NCI-H2029 (cell line): ENCODE data around the gene CTSE.
"Not testable (repeated sequence)": the region's sequence is repeated elsewhere in the genome, so short reads cannot be mapped to it uniquely, and the experiment has no call there.

Source experiments
- DNase-seq: peaks from one replicate; lab custom pipeline; 2025; lab: John Stamatoyannopoulos, UW

Gene CTSE

DNA sequence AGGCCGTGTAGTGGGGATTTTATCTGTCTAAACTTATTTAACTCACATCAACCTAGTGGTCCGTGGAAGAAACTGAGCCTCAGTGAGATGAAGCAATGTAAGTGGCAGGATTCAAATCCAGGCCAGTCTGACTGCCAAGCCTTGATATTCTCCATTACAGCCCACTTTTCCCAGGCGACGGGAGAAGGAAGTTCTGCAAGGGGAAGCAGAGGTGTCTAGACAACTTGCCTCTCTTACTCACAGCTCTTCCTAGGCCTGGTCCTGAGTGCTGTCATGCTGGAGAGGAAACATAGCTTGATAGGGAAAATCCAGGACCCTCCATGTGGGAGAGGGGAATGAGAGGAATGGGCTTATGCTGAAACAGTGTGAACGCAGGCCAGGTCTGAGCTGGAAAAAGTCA lies 9.1 kb downstream of the CTSE start:
- DNase-seq, result no peak

DNA sequence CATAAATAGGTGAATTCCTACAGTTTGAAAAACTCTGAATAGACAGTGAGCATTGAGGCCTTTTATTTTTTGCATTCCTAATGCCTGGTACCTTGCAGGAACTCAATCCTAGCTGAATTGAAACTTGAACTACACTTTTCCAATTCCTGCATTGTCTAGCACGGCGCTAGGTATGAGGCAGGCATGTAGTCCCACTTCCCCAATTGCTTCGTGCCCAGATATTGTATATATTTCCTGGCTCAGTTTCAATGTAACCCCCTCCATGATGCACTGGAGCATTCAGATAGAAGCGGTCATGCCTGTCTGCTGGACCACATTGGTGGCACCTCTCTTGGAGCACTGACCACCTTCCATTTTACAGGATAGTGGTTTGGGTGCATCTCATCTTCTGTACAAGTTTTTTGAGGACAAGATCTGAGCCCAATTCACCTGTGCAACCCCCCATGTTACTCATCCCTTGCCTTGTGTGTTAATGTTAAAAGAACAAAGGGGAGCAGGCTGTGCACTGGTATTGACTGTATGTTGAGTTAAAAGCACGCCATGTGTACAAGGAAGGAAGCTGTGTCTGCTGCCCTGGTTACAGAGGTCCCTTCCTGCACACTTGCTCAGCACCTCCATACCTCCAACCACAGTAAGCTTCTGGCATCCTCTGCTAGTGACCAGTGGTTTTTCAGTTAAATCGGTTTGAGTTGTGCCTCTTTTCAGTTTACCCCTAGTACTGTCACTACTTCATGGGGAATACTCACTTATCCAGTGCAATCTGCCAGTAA lies 10.5 kb downstream of the CTSE start:
- no peak for DNase-seq

DNA sequence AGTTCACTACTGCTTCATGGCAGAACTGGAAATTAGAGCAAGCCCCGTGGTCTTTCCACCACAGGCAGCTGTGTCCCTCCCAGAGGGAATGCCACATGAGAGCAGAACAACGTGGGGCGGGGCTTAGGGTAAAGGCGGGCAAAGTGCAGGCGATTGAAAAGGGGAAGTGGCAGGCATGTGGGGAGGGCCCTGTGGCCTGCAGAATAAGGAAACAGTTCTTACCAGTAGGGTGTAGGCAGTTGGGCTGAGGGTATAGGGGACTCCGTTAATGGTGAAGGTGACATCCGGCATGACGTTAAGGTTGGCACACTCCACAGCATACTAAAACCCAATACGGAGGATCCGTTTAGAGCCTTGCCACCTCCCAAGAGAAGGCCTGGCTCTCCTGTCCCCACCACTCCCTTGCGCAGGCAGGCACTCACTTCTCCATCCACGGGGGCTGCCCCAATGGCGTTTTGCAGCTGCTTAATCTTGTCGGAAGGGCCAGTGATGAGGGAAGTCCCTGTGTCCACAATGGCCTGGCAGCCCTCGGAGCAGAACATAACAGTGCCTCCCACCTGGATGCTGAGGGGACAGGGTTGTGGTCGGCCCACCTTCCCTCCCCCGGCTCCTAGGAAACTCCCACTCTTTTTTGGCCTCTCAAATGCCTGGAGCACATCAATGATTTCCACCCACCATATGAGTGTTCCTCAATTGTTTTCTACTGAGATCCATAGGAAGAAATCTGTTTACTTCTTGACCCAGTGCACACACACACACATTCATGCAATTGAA lies 11.4 kb downstream of the CTSE start:
- DNase-seq, result no peak

DNA sequence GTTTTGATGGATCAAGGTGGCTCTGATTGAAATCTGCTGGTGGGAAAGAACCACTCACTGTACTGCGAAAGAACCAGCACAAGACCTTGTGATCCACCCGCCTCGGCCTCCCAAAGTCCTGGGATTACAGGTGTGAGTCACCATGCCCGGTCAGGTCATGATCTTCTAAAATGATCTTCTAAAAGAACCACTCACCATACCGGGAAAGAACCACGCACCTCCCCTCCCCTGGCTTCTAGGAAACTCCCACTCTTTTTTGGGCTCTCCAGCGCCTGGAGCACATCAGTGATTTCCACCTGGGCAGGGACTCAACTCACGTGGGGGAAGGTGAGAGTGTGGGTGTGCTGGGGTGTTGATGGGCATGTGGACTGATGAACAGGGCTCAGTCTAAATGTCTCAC lies 12.6 kb downstream of the CTSE start:
- no peak for DNase-seq

DNA sequence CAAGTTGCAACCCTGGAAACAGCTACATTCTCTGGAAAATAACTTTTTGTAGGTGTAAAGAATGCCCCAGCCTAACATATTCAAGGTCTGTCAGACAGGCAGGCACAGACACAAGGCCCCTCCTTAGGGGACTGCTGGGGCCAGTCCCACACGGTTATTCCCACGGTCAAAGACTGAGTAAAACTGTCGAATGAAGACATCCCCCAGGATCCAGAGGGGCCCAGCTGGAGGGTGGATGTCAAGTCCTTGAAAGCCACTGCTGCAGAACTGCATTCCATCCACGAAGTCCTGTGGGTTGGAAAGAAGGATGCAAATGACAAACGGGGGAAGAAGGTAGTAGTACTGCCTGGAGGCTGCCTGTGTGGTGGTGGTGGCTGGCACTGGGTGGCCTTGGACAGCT lies 13.6 kb downstream of the CTSE start:
- DNase-seq, result no peak

DNA sequence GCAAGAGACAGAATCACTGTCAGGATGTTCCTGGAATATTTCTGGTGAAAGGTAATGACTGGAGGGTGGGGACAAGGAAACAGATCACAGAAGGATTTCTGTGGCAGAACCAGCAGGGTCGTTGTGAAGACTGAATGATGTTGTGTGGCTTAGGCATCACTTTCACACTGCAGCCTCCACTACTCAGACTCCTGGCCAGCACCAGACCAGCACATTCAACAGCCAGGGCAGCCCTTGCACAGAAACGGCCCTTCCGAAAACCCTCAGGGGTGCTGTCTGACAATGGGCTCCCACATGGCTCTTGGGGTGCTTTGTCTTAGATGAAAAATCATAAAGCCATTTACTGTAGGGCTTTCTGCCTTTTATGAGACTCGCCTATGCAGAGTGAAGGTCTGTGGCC lies 16.7 kb downstream of the CTSE start:
- no peak for DNase-seq

DNA sequence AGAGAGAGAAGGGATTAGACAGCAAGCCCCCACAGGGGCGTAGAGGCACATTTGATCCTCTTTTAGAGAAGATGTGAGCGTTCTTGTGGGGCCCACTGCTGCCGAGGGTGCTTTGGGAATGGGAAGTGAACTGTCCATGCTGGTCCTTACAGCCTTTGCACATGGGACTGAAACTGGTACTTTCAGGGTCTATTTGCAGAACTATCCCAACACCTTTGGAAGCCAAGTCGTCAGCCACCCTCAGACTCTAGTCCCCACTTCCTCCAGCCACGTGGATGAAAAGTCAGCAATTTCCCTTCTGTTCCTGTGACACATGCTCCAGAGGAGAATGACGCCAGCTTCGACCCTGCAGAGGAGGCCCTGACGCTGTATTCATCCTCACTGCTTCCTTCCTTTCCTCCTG lies 17.9 kb downstream of the CTSE start:
- no peak for DNase-seq

DNA sequence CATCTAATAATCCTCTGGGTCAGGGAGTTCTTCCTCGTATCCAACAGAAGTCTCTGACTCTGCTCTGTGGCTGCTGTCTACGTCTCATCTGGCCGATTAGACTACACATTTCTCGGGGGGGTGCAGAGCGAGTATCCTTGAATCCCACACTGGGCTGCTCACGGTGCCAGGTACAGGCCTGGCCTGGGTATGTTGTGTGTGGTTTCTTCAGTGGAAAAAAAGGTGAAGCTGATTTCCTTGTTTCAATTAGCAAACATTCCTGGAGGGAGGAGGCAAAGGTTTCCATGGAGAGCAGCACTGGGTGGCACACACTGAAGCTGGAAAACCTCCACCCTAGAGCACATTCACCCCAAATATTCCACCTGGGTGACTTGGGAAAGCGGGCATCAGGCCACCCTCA lies 18.5 kb downstream of the CTSE start:
- DNase-seq, result no peak

DNA sequence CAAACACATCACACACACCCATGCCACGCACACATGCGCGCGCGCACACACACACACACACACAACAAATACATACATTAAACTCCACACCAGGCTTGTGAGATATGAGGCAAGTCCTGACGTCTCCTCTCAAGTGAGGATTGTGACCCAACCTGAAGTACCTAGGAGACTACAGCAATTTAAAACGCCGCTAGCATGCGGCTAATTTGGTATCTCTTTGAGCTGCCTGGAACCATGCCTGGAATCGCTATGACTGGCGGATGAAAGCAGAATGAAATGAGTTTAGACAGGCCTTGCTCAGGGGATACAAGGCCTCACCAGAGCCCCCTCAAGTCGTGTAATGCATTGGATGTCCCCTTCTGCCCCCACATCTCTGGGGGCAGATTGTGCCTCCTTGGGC lies 18.9 kb downstream of the CTSE start:
- peak; percentile 24 for DNase-seq

DNA sequence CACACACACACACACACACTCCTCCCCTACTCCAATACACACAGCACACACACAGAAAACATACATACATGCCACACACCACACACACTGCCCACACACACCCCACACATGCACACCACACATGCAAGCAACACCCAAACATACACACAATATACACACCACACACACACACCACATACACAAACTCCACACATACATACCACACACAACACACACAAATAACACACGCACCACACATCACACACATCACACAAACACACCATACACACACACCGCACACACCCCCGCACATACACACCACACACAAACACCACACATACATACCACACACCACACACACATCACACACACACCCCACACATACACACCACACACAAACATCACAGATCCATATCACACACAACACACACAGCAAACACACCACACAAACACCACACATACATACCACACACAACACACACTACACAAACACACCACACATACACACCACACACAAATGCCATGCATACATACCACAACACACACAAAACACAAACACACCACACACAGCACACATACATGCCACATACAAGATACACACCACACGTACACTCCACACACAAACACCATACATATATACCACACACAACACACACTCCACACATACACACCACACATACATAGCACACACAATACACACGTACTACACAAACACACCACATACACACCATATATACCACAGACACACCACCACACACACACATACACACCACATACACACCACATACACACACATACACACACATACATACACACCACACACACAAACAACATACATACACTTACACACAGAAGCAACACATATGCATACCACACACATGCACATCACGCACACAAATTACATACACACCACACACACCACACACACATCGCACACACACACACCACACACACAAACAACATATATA lies 19.6 kb downstream of the CTSE start:
- no peak for DNase-seq

DNA sequence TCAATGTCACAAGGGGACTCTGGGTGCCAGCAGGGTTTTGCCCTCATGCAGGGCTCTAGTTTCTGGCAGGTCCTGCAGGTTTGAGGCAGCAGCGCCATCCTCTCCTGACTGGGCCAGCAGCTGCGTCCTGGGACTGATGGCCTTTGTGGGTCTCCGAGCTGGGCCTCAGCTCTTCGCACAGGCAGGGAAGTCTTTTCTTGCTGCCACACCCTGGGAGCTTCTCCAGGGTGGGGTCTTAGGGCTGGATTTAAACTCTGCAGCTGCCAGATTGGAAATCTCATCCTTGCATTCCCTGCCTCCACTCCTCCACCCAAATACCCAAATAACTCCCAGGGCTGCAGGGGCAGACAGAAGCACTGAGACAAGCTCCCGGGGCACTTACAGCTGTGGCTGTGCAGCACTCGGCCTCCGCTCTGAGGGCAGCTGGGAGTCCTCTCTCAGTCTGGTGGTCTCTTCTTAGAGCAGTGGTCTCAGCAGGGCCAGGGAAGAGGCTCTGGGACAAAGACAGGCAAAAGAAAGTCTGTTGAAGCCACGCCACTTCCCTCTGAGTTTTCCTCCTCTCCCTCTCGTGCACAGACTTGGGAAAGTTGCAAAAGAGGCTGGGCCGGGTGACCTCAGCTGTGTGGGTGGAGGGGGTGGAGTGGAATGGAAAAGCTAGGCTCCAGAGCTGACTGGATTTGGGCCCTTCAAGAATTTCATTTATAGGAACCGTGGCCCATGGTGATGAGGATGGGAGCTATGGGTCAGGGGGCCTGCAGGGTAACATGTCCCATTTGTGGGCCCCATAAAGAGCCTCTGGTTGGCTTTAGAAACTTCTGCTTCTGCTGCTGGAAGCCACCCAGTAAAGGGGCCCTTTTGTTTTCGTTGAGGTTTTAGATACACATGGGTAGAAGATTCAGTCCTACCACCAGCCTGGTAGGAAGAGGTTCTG lies 20.6 kb downstream of the CTSE start, which contains the start of gene RAB7B:
Gene RAB7B, minus strand, starts transcription at position 525 of the 931 bp plus-strand sequence. CDS start 9,260 bp downstream, outside the sequence.
- no peak for DNase-seq

DNA sequence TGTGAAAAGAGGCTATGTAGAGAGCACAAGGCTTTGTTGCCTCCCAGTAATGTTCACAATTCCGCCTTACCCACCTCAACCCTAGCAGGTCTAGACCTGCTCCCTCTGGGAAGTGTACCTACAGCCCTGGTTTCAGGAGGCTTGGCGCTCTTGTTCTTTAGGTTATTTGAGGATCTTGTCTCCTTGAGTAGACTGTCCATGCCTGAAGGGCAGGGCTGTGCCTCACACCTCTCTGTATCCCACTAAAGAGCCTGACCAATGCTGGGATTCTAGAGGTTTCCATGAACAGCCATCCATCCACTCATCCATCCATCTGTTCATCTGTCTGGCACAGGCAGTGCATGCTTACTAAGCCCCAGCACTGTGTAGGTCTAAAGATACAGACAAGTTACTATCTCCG lies 21.5 kb downstream of the CTSE start:
- DNase-seq, result no peak

DNA sequence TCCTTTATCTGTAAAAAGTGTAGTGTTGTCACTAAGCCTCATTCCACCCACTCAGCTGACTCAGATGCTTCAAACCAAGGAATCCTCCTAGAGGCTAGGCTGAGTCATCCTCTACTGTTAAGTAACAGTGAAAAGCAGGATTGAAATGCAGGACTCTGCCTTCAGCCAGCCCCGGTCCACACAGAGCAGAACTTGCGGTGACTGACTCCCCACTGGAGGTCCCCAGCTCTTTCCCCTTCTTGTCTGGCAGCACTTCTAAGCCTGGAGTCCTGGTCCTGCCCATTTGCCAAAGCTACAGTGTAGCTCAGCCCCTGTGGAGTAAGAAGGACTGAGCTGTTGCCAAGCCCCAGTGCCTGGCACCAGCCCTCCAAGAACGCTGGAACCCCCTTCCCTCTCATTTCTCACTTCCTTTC lies 22.2 kb downstream of the CTSE start:
- no peak for DNase-seq

DNA sequence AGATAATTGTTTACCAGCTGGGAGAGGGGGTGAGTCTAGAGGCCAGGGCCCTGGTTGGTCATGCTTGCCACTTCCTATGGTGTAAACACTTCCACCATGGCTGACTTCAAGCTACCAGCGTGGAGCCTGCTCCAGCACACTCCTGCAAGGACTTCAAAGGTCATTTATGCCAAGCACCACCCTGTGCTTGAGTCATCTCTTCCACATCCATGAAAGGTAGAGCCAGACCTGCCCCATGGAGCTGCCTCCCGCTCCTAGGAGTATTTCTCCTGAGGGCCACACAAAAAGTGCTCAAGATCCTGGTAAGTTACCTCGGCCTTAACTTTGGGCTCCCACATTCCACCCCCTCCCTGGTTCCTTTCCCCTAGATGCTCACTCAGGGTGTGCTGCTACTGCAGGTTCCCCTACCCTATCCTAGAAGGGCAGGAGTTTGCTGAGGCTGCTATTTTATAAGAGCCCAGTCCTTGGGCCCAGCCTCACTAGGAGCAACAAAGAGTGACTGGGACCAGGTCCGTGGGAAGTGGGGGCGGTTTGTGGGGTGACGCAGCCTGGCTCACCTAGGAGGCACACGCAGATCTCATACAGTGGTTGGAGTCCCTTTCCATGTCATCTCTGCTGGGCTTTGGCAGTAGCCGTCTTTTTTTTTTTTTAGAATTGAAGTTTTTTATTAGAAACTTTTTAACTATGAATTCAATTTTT lies 22.9 kb downstream of the CTSE start:
- DNase-seq, result no peak

DNA sequence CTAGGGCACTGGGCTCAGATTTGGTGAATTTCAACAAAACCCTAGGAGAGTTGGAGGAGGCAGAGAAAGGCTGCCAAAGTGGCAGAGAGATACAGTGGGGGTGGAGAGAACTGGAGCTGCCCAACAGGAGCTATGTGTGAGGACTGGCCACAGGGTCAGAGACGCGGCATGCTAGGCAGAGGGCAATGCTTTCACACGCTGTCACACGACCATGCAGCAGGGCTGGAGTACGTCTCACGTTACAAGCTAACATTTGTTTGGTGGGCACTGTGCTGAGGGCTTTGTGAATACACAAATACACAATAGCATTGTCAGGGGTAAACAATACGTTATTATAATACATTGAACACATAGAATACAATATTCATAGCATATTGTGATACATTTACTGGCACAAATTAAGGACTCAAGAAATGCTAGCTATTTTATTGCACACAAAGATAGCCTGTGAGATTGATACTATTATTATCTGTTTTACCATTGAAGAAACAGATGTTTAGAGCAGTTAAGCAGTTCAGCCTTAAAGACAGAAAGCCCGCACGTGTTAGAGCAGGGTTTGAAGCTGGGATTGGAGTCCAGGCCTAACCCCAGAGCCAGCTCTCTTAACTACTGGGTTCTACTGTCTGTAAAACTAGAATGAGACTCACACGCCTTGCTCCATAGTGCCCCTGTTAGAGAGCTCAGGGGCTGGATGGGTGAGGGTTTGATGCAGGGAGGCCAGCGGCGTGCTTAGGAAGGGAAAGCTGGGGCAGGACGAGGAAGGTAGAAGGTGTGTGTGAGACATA lies 25.0 kb downstream of the CTSE start:
- DNase-seq, result no peak

DNA sequence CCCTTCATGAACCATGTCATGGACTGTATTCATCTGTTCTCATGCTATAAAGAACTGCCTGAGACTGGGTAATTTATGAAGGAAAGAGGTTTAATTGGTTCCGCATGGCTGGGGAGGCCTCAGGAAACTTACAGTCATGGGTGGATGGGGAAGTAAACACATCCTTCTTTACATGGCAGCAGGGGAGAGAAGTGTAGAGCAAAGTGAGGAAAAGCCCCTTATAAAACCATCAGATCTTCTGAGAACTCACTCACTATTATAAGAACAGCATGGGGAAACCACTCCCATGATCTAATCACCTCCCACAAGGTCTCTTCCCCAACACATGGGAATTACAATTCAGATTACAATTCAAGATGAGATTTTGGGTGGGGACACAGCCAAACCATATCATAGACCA lies 27.1 kb downstream of the CTSE start:
- DNase-seq, result not testable (repeated sequence)

DNA sequence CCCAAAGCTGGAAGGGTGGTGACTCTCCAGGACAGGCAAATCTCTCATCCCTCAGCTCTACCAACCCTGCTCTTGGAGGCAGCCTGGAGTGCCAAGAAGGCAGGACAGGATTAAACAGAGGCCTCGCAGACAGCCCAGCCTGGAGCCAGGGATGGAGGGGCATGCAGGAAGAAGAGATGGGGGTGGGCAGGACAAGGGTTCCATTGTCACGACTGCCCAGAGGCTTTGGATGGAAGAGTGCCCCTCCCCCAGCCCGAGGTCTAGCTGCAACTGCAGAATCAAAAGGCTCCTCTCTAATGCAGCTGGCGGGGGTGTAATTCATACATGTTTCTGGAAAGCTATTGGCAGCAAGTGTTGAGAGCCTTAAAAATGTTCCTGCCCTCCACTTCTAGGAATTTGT lies 29.3 kb downstream of the CTSE start:
- DNase-seq, result no peak

DNA sequence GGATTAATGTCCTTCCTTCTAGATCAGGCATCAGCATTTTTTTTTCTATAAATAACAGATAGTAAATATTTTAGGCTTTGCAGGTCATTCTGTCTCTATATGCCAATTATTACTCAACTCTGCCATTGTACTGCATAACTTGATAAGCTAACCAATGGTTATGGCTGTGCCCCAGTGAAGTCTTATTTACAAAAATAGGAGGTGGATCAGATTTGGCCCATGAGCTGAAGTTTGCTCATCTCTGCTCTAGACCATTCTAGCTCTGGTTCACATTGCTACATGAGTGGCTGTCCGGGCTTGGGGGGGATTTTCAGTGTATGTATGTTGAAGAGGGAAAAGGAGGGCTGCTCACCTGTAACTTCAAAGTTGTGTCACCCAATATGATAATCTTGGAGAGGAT lies 30.6 kb downstream of the CTSE start:
- no peak for DNase-seq

DNA sequence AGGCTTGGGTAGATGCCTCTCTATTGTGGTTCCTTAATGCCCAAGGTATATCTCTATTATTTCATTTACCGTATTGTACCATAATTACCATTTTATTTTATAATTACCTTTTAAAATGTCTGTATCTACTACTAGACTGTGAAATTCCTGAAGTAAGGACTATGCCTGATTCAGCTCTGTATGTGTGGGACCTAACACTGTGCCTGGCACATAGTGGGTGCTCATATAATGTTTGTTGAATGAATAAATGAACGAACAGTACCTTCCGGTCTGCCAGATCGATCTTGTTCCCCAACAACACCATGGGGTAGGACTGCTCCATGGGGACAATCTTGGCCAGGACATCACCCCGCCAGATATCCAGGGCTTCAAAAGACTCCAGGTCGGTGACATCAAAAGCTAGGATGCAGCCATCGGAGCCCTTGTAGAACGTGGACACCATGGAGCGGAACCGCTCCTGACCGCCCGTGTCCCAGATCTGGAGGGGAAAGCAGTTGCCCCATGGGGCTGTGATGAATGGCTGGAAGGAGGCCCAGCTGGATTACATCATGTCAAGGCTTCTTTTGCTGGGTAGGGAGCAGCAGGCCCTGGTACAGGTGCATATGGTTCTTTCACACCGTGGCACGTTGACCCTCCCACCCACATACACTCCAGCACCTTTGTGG lies 31.3 kb downstream of the CTSE start:
- DNase-seq, result no peak
